ENCODE measurements around the gene MED15. TPM values are rescaled to one million over a fixed set of nuclear protein-coding genes. Genes with fewer than 3 reads are reported as not detected.
"Not testable (repeated sequence)": the region's sequence is repeated elsewhere in the genome, so short reads cannot be mapped to it uniquely, and the experiment has no call there.

Gene MED15
- total RNA-seq, 2 experiments from 2014 or later = 141 to 182 TPM

- no peak for DNase-seq
- Mint-ChIP-seq H3K27ac (peak overlapping the region; percentile 80), H3K4me1 (peaks cover 56% of the 10 kb centered on the region), H3K27me3 (no peaks in the 10 kb centered on the region), H3K36me3 (ENCODE audit: low read depth) (peaks cover 45% of the 10 kb centered on the region), H3K9me3 (no peaks in the 10 kb centered on the region), H3K4me3 (no peak overlapping the region)
- POLR2A ChIA-PET = no interaction called here
- CTCF ChIA-PET = no interaction called here
Measured at GRCh38 chr22:20531154-20531403, 23.7 kb downstream of the MED15 start.

- ChIA-PET CTCF (no interaction called here), POLR2A (no interaction called here)
- Mint-ChIP-seq H3K27ac (peak overlapping the region; percentile 80), H3K36me3 (ENCODE audit: low read depth) (peaks cover 43% of the 10 kb centered on the region), H3K9me3 (no peaks in the 10 kb centered on the region), H3K4me1 (peaks cover 51% of the 10 kb centered on the region), H3K4me3 (no peak overlapping the region), H3K27me3 (no peaks in the 10 kb centered on the region)
- DNase-seq = no peak
Measured at GRCh38 chr22:20531404-20532201, 24.2 kb downstream of the MED15 start.

GRCh38 chr22:20532256-20532993, 25.0 kb downstream of the MED15 start:
- Mint-ChIP-seq H3K9me3 (no peaks in the 10 kb centered on the region), H3K4me3 (no peak overlapping the region), H3K27ac (peak overlapping the region; percentile 82), H3K27me3 (no peaks in the 10 kb centered on the region), H3K4me1 (peaks cover 49% of the 10 kb centered on the region), H3K36me3 (ENCODE audit: low read depth) (peaks cover 44% of the 10 kb centered on the region)
- POLR2A ChIA-PET = interaction anchor here (0.6 kb wide), 1 partner anchor 42 kb away, joined by 3 read pairs; no protein-coding TSS in a partner anchor
- no peak for DNase-seq
- CTCF ChIA-PET = interaction anchor here (1.5 to 1.8 kb wide), 2 partner anchors 8 to 18 kb away, joined by 4 to 5 read pairs; no protein-coding TSS in a partner anchor

- ChIA-PET POLR2A (interaction anchor here (0.5 kb wide), 1 partner anchor 20 kb away, joined by 3 read pairs; no protein-coding TSS in a partner anchor), CTCF (interaction anchor here (0.9 to 1.8 kb wide), 4 partner anchors 9 to 22 kb away, joined by 4 to 5 read pairs (median 4); no protein-coding TSS in a partner anchor)
- H3K4me1 Mint-ChIP-seq = peaks cover 47% of the 10 kb centered on the region
- no peaks in the 10 kb centered on the region for H3K9me3 Mint-ChIP-seq
- peaks cover 42% of the 10 kb centered on the region for H3K36me3 Mint-ChIP-seq (ENCODE audit: low read depth)
- DNase-seq = no peak
- H3K27me3 Mint-ChIP-seq = no peaks in the 10 kb centered on the region
- peak overlapping the region; percentile 82 for H3K27ac Mint-ChIP-seq
- H3K4me3 Mint-ChIP-seq = no peak overlapping the region
Measured at GRCh38 chr22:20533095-20533878, 25.9 kb downstream of the MED15 start.

- H3K4me1 Mint-ChIP-seq = peaks cover 47% of the 10 kb centered on the region
- ChIA-PET CTCF (interaction anchor here (0.9 to 1.8 kb wide), 4 partner anchors 10 to 21 kb away, joined by 4 to 5 read pairs (median 4); no protein-coding TSS in a partner anchor), POLR2A (interaction anchor here (0.5 kb wide), 1 partner anchor 20 kb away, joined by 3 read pairs; no protein-coding TSS in a partner anchor)
- peaks cover 43% of the 10 kb centered on the region for H3K36me3 Mint-ChIP-seq (ENCODE audit: low read depth)
- DNase-seq = no peak
- H3K4me3 Mint-ChIP-seq = no peak overlapping the region
- no peaks in the 10 kb centered on the region for H3K27me3 Mint-ChIP-seq
- H3K27ac Mint-ChIP-seq = peak overlapping the region; percentile 79
- no peaks in the 10 kb centered on the region for H3K9me3 Mint-ChIP-seq
Measured at GRCh38 chr22:20533879-20534265, 26.5 kb downstream of the MED15 start.

- ChIA-PET POLR2A (no interaction called here), CTCF (interaction anchor here (1.3 kb wide), 1 partner anchor 12 kb away, joined by 3 read pairs; no protein-coding TSS in a partner anchor)
- Mint-ChIP-seq H3K4me1 (peaks cover 30% of the 10 kb centered on the region), H3K9me3 (no peaks in the 10 kb centered on the region), H3K36me3 (ENCODE audit: low read depth) (peaks cover 56% of the 10 kb centered on the region), H3K27me3 (no peaks in the 10 kb centered on the region), H3K4me3 (no peak overlapping the region), H3K27ac (peak overlapping the region; percentile 50)
- DNase-seq = no peak
Measured at GRCh38 chr22:20536590-20537324, 29.3 kb downstream of the MED15 start.

- POLR2A ChIA-PET = no interaction called here
- H3K27ac Mint-ChIP-seq = peak overlapping the region; percentile 32
- peaks cover 25% of the 10 kb centered on the region for H3K4me1 Mint-ChIP-seq
Measured at GRCh38 chr22:20537325-20537756, 29.9 kb downstream of the MED15 start.

GRCh38 chr22:20537983-20538382, 30.6 kb downstream of the MED15 start:
- Mint-ChIP-seq H3K27me3 (no peaks in the 10 kb centered on the region), H3K9me3 (no peaks in the 10 kb centered on the region), H3K36me3 (ENCODE audit: low read depth) (peaks cover 65% of the 10 kb centered on the region), H3K27ac (no peak overlapping the region), H3K4me1 (peaks cover 26% of the 10 kb centered on the region), H3K4me3 (no peak overlapping the region)
- ChIA-PET POLR2A (no interaction called here), CTCF (interaction anchor here (0.6 to 1.2 kb wide), 4 partner anchors 14 to 135 kb away, joined by 4 to 5 read pairs (median 4); no protein-coding TSS in a partner anchor)
- DNase-seq = no peak

More at GRCh38 chr22:20537325-20537756, 29.9 kb downstream of the MED15 start:
- Mint-ChIP-seq H3K36me3 (ENCODE audit: low read depth) (peaks cover 62% of the 10 kb centered on the region), H3K9me3 (no peaks in the 10 kb centered on the region), H3K4me3 (no peak overlapping the region), H3K27me3 (no peaks in the 10 kb centered on the region)
- no peak for DNase-seq
- CTCF ChIA-PET = interaction anchor here (0.6 to 1.3 kb wide), 4 partner anchors 13 to 134 kb away, joined by 3 to 5 read pairs (median 4); no protein-coding TSS in a partner anchor

- H3K9me3 Mint-ChIP-seq, H3K27ac Mint-ChIP-seq, H3K4me3 Mint-ChIP-seq, H3K27me3 Mint-ChIP-seq, POLR2A ChIA-PET, DNase-seq: not testable (repeated sequence)
- peaks cover 67% of the 10 kb centered on the region for H3K36me3 Mint-ChIP-seq (ENCODE audit: low read depth)
- CTCF ChIA-PET = interaction anchor here (1.1 to 1.2 kb wide), 2 partner anchors 13 to 22 kb away, joined by 4 to 5 read pairs; no protein-coding TSS in a partner anchor
- peaks cover 22% of the 10 kb centered on the region for H3K4me1 Mint-ChIP-seq
Measured at GRCh38 chr22:20538875-20539274, 31.5 kb downstream of the MED15 start.

- peaks cover 84% of the 10 kb centered on the region for H3K36me3 Mint-ChIP-seq (ENCODE audit: low read depth)
- ChIA-PET POLR2A (no interaction called here), CTCF (interaction anchor here (1.1 to 1.7 kb wide), 2 partner anchors 22 to 123 kb away, joined by 4 read pairs; no protein-coding TSS in a partner anchor)
- DNase-seq = no peak
- no peaks in the 10 kb centered on the region for H3K27me3 Mint-ChIP-seq
- H3K27ac Mint-ChIP-seq = no peak overlapping the region
- H3K4me3 Mint-ChIP-seq = no peak overlapping the region
- no peaks in the 10 kb centered on the region for H3K9me3 Mint-ChIP-seq
- H3K4me1 Mint-ChIP-seq = peaks cover 41% of the 10 kb centered on the region
Measured at GRCh38 chr22:20542055-20542454, 34.6 kb downstream of the MED15 start.

- Mint-ChIP-seq H3K36me3 (ENCODE audit: low read depth) (peaks cover 78% of the 10 kb centered on the region), H3K27ac (peak overlapping the region; percentile 14), H3K4me1 (peaks cover 41% of the 10 kb centered on the region)
Measured at GRCh38 chr22:20542736-20543135, 35.3 kb downstream of the MED15 start.

GRCh38 chr22:20545318-20545634, 37.9 kb downstream of the MED15 start:
- H3K27ac Mint-ChIP-seq, POLR2A ChIA-PET, H3K9me3 Mint-ChIP-seq, H3K27me3 Mint-ChIP-seq, H3K4me3 Mint-ChIP-seq, DNase-seq, CTCF ChIA-PET: not testable (repeated sequence)
- peaks cover 69% of the 10 kb centered on the region for H3K36me3 Mint-ChIP-seq (ENCODE audit: low read depth)
- H3K4me1 Mint-ChIP-seq = peaks cover 62% of the 10 kb centered on the region

More at GRCh38 chr22:20542736-20543135, 35.3 kb downstream of the MED15 start:
- DNase-seq = no peak
- Mint-ChIP-seq H3K4me3 (no peak overlapping the region), H3K27me3 (no peaks in the 10 kb centered on the region), H3K9me3 (no peaks in the 10 kb centered on the region)
- ChIA-PET POLR2A (no interaction called here), CTCF (interaction anchor here (1.1 to 1.7 kb wide), 2 partner anchors 22 to 124 kb away, joined by 4 read pairs; no protein-coding TSS in a partner anchor)
